ENCODE measurements around the gene PLAC8L1.

PLAC8L1 gene

DNA sequence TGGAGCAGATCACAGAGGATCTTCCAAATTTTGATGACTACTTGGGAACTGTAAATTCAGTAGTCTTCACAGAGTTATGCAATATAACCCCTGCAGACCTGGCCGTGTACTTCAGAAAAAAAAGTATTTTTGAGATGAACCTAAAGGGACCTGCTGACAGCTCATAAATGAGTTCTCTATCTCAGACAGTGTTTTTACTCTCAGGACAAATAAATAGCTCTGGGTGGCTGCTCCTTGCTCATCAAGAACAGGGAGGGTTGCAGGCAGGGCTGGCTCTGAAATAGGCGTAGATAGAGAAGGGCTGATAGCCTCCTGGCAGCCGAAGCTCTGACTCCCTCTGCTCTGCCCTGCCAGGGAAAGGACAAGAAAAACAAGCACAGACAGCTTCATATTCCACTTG, 64.8 kb downstream of the PLAC8L1 start:
- H3K9me3 Mint-ChIP-seq = no peaks in the 10 kb centered on the region
- no peaks in the 10 kb centered on the region for H3K27me3 Mint-ChIP-seq (ENCODE audit: low read depth, poor library complexity)
- no peak overlapping the region for H3K4me3 Mint-ChIP-seq
- peaks cover 27% of the 10 kb centered on the region for H3K4me1 Mint-ChIP-seq
- H3K36me3 Mint-ChIP-seq (ENCODE audit: low read depth) = no peaks in the 10 kb centered on the region
- H3K27ac Mint-ChIP-seq = no peak overlapping the region
- TF ChIP-seq, protein P1, sequence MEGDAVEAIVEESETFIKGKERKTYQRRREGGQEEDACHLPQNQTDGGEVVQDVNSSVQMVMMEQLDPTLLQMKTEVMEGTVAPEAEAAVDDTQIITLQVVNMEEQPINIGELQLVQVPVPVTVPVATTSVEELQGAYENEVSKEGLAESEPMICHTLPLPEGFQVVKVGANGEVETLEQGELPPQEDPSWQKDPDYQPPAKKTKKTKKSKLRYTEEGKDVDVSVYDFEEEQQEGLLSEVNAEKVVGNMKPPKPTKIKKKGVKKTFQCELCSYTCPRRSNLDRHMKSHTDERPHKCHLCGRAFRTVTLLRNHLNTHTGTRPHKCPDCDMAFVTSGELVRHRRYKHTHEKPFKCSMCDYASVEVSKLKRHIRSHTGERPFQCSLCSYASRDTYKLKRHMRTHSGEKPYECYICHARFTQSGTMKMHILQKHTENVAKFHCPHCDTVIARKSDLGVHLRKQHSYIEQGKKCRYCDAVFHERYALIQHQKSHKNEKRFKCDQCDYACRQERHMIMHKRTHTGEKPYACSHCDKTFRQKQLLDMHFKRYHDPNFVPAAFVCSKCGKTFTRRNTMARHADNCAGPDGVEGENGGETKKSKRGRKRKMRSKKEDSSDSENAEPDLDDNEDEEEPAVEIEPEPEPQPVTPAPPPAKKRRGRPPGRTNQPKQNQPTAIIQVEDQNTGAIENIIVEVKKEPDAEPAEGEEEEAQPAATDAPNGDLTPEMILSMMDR (IDR thresholded peaks at IDR 0.05) = no peak
- DNase-seq = no peak

DNA sequence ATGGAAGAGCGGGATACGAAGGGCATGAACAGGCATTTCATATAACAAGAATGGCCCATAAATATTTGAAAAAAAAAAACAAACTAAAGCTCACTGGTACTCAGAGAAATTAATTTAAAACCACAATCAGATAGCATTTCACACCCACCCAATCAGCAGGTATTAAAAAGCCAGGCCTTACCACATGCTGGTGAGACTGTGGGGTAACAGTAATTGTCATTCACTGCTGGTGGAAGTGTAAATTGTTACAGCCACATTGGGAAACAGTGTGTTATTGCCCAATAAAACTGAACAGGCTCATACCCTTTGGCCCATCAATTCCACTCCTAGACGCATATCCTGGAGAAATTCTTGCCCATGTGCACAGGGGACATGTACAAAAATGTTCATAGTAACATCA, 66.0 kb downstream of the PLAC8L1 start:
- H3K27me3 Mint-ChIP-seq (ENCODE audit: low read depth, poor library complexity) = no peaks in the 10 kb centered on the region
- no peaks in the 10 kb centered on the region for H3K9me3 Mint-ChIP-seq
- H3K4me3 Mint-ChIP-seq = no peak overlapping the region
- H3K36me3 Mint-ChIP-seq (ENCODE audit: low read depth) = no peaks in the 10 kb centered on the region
- peaks cover 37% of the 10 kb centered on the region for H3K4me1 Mint-ChIP-seq
- no peak overlapping the region for H3K27ac Mint-ChIP-seq
- no peak for DNase-seq
- TF ChIP-seq, protein P1 (IDR thresholded peaks at IDR 0.05) = no peak

DNA sequence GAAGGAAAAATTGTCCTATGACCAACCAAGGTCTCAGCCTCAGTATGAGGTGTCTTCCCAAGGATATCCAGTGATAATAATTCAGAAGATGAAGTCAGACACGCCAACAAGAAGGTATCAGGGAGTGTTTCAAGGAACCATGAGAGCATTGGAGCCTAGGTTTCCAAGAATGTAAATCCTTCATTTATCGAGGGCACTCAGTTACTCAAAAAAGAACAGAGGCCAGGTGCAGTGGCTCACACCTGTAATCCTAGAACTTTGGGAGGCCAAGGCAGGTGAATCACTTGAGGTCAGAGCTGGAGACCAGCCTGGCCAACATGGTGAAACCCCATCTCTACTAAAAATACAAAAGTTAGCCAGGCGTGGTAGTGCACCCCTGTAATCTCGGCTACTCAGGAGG, 70.8 kb downstream of the PLAC8L1 start:
- Mint-ChIP-seq H3K4me1 (peaks cover 37% of the 10 kb centered on the region), H3K36me3 (ENCODE audit: low read depth) (no peaks in the 10 kb centered on the region), H3K27me3 (ENCODE audit: low read depth, poor library complexity) (no peaks in the 10 kb centered on the region), H3K4me3 (no peak overlapping the region), H3K27ac (no peak overlapping the region), H3K9me3 (no peaks in the 10 kb centered on the region)
- TF ChIP-seq, protein P1 (IDR thresholded peaks at IDR 0.05) = no peak
- no peak for DNase-seq

Measured in nephron progenitor cell (in vitro differentiated cells).